Glomerular endothelial cell (primary cell): ENCODE results near the gene GFPT2. TPM values are rescaled to one million over a fixed set of nuclear protein-coding genes. Genes with fewer than 3 reads are reported as not detected.

Source experiments
- DNase-seq: peaks from one replicate; pipeline ENCODE4 v3.0.0-alpha.2; 2011; ENCODE audit warnings: low read depth, low spot score; ENCODE audit errors: extremely low read depth
- total RNA-seq: library from RNA; depleted of rRNA; stranded (reverse); fragments of >200 nt; gene quantifications from 2 replicates; pipeline ENCODE4 v1.2.3, GENCODE V29; 2015

The GFPT2 gene
- 10.2 and 13.2 TPM in 2 replicates for total RNA-seq

DNA sequence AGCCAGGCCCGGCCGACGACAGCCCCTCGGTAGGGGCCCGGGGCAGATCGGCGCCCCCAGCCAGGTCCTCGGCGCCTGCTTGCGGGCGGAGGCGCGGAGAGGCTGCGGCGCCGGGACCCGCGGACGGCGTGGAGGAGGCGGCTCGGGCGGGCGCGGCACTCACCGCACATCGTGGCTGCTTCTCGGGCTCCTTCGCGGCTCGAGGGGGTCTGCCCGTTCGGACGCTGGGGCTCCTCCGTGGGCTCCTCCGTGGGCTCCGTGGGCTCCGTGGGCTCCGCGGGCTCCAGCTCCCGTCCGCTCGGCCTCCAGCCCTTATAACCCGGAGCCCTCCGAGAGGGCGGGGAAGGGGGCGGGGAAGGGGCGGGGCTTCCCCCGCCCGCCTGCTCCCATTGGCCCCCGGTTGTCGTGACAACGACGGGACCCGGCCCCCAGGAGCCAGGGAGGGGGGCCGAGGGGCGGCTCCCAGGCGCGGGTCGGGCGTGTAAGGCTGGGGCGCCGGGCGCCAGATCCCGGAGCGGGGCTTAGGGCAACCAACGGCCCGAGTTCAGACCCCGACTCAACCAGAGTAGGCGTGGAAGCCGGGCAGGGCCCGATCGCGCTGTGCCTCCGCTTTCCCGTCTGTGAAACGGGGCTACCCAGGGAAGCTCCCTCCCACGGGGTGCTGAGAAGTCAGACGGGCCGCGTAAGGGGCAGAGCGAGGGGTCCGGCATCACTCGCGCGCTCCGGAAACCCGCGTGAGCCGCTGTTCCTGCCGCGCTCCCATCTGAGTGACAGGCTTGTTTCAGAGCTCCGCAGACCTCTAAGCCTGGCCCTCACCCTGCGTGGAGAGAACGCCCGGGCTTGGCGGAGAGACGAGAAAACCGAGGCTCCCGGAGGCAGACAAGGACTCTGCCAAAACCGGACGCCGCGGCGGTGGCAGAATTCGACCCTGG lies at the start of gene GFPT2:
Gene GFPT2, minus strand, starts transcription at position 289 of the 932 bp plus-strand sequence. Its CDS starts 119 bp downstream, at position 170.
- DNase-seq = no peak

- DNase-seq = no peak
These were observed 49.6 kb upstream of the GFPT2 start for GRCh38 chr5:180402716-180403115.

DNA sequence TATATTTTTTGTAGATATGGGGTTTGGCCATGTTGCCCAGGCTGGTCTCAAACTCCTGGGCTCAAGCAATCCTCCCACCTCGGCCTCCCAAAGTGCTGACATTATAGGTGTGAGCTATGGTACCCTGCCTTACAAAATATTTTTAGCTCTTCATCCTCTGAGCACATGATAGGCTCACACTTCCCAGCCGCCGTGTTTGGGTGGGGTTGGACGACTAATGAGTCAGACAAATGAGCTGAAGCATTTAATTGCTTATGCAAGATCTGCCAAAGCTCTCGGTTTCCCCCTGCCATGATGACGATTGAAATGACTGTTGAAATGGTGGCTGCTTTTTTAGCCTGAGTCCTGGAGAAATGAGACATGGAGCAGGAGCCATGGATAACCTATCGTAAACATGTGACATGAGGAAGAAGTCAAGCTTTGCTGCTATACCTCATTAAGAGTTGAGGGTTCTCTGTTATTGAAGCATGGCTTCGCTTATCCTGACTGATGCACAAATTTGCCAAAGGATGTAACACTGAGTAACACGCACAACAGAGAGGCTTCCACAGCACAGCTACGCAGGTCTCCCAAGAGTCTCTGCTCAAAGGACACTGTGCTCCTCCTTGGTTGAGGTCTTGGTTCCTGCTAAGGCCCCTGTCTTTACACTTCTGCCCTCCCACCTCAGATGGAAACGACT lies 48.2 kb upstream of the GFPT2 start:
- DNase-seq = no peak

DNA sequence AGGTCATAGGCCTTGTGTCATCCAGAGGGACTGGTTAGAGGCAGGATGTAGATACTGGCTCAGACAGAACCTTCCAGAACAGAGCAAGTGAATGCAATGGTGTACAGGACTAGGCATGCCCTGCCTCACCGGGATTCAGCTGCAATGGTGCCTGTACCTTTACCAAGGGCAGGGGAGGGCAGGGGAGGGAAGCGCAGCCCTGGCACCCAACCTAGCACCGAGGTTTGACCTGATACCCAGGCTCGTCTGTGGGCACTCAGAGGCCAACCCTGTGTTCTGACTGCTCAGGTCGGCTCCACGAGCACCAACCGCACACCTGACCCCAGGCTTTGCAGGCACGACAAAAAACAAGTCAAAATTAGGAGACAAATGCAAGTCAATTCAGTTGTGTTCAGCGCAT lies 47.3 kb upstream of the GFPT2 start:
- DNase-seq = no peak

DNA sequence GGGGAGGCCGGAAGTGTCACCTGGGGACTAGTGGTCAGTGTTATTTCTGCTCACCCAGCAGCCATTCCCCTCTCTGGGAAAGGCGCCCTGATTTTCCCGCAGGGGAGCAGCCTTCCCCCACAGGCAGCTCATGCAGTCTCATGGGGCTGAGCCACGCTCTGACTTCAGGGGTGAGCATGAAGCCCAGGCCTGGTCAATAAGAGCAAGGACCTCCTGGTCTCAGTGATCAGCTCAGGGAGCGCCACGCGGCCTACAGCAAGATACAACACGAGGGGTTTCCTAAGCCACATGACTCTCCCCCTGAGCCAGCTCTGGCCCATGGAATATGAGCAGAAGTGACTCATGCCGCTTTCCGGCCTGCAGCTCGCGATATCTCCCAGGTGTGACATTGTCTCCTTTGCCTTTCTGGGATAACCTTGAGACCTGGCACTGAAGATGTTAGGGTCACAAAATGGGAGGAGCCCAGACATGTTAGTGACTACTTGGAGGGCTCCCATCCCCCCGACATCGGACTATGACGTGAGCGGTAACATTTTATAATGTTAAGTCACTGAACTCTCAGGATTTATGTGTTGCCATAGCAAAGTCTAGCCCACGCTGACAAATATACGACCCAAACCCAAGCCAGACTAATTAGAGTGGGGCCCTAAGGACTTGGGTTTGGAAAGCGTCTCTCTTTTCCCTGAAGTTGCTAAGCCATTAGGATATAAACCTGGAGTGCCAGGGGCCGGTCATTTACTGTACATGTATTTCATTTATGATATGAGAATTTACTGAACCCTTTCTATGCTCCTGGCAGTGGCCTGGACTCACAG lies 46.5 kb upstream of the GFPT2 start:
- DNase-seq = no peak

DNA sequence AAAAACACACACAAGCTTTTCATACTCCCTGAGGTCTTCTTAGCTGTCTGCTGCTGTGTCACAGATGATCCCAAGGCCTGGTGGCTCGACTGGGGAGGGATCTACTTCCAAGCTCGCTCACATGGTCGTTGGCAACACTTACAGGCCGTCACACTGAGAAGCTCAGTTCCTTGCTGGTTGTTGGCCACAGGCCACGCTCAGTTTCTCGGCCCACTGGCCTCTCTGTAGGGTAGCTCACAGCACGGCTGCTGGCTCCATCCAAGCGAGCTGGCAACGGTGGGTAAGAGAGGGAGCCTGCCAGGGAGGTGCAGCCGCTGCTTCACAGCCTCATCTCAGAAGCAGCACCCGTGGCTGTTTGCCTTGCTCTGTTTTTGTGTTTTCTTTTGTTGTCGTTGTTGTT lies 43.8 kb upstream of the GFPT2 start:
- DNase-seq = no peak

- no peak for DNase-seq
These were observed 42.6 kb upstream of the GFPT2 start for GRCh38 chr5:180395540-180396274.

- no peak for DNase-seq
These were observed 41.0 kb upstream of the GFPT2 start for GRCh38 chr5:180394031-180394636.

GRCh38 chr5:180391276-180391675 lies 38.1 kb upstream of the GFPT2 start:
- no peak for DNase-seq

DNA sequence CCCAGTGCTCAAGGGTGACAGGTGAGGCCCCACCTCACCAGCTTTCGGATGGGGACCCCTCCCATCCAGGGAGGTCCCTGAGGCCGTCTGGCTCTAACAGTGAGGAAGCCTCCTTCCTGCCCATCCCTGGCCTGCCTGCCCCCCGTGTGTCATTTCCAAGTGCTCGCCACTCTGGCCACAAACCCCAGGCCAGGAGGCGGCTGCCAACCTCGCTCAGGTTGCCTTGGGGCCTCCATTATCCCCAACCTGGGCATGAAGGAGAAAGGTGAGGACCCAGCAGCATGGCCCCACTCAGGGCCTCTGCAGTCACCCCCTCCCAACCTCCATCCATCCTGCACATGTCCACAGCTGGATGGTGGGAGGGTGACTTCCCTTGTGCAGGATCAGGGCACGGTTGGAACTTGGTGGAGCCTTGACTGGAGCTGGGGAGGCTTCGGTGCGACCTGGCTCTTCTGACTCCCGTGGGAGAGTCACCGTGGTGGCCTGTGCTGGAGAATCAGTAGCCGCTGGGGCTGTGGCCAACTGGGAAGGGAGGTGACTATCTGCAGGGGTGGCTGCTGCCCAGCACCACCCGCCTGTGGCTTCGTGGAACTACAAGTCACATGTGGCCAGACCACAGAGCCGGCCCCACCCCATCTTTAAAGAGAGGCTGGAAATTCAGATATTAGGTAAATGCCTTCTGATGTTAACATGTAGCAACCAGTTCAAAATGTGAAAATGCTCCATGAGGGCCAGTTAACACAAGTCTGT lies 37.5 kb upstream of the GFPT2 start:
- no peak for DNase-seq

- no peak for DNase-seq
These were observed 36.3 kb upstream of the GFPT2 start for GRCh38 chr5:180389252-180390101.

- no peak for DNase-seq
These were observed 34.7 kb upstream of the GFPT2 start for GRCh38 chr5:180387798-180388197.

- DNase-seq = no peak
These were observed 29.8 kb upstream of the GFPT2 start for GRCh38 chr5:180382926-180383325.

DNA sequence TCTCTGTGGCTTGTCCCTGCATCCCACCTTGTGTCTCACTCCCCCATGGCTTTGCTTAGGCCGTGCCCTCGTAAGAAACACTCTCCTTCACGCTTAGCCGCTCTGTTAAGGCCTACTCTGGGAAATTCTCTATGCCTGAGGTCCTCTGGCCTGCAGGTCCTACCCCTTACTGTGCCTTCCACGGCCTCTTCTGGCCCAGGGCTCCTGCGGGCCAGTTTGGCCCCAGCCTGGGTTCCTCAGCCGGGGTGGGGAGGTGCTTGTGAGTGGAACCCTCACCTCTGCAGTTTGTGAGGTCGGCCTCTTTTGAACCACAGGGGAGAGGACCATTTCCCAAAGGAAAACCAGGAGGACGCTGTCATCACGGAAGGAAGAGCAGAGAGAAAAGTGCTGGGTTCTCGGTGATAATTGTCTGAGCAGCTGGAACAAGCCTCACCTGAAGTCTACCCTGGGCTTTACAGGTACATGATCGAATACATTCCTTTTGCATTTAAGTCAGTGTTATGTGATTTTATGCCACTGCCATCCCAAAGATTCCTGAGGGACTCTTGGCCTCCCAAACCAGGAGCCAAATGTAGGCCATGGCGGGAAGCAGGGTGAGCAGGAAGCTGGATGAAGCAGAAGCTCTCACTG lies 28.8 kb upstream of the GFPT2 start:
- DNase-seq = no peak

- DNase-seq = no peak
These were observed 28.3 kb upstream of the GFPT2 start for GRCh38 chr5:180381428-180381827.

- DNase-seq = no peak
These were observed 27.7 kb upstream of the GFPT2 start for GRCh38 chr5:180380856-180381255.

- no peak for DNase-seq
These were observed 27.3 kb upstream of the GFPT2 start for GRCh38 chr5:180380441-180380840.
